ENCODE results near the gene NAALADL2.

DNA sequence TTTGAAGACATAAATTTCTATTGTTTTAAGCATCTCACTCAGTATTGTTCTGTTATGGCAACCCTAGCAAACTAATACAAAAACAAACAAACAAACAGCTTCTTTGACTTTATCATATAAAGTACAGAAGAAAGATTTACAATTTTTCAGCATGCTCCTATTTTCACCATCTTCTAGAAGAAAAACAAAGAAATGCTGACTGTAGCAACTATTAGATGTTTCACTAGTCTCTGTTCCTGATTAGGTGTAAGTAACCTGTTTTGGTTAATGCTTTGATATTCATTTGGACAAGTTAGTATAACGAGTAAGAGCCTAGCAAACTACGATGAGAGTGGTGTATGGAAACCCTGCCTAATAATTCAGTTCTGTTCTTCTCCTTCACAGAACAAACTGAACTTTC lies 478.5 kb downstream of the NAALADL2 start:
- TF ChIP-seq, protein P1, sequence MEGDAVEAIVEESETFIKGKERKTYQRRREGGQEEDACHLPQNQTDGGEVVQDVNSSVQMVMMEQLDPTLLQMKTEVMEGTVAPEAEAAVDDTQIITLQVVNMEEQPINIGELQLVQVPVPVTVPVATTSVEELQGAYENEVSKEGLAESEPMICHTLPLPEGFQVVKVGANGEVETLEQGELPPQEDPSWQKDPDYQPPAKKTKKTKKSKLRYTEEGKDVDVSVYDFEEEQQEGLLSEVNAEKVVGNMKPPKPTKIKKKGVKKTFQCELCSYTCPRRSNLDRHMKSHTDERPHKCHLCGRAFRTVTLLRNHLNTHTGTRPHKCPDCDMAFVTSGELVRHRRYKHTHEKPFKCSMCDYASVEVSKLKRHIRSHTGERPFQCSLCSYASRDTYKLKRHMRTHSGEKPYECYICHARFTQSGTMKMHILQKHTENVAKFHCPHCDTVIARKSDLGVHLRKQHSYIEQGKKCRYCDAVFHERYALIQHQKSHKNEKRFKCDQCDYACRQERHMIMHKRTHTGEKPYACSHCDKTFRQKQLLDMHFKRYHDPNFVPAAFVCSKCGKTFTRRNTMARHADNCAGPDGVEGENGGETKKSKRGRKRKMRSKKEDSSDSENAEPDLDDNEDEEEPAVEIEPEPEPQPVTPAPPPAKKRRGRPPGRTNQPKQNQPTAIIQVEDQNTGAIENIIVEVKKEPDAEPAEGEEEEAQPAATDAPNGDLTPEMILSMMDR (IDR thresholded peaks at IDR 0.05; ENCODE audit: poor library complexity, severe bottlenecking) = no peak
- TF ChIP-seq POLR2AphosphoS5 (IDR thresholded peaks at IDR 0.05) (no peak), EP300 (conservative IDR thresholded peaks at IDR 0.05; ENCODE audit: poor library complexity, severe bottlenecking) (no peak), EZH2 (IDR thresholded peaks at IDR 0.05; ENCODE audit: borderline replicate concordance, insufficient read depth, low read length, poor library complexity, severe bottlenecking) (no peak), SMC3 (conservative IDR thresholded peaks at IDR 0.05; ENCODE audit: poor library complexity) (no peak), RAD21 (conservative IDR thresholded peaks at IDR 0.05) (no peak)
